Measurements from ENCODE around the gene GATA2. TPM values are rescaled to one million over a fixed set of nuclear protein-coding genes. Genes with fewer than 3 reads are reported as not detected.

GATA2 gene
- total RNA-seq = 1.4 and 4.0 TPM in 2 replicates

GRCh38 chr3:128492671-128493569 is at the start of gene GATA2:
Gene GATA2, minus strand, starts transcription at chr3:128493201. Its CDS starts 6,170 bp downstream, at chr3:128487031.
- TF ChIP-seq, protein P1, sequence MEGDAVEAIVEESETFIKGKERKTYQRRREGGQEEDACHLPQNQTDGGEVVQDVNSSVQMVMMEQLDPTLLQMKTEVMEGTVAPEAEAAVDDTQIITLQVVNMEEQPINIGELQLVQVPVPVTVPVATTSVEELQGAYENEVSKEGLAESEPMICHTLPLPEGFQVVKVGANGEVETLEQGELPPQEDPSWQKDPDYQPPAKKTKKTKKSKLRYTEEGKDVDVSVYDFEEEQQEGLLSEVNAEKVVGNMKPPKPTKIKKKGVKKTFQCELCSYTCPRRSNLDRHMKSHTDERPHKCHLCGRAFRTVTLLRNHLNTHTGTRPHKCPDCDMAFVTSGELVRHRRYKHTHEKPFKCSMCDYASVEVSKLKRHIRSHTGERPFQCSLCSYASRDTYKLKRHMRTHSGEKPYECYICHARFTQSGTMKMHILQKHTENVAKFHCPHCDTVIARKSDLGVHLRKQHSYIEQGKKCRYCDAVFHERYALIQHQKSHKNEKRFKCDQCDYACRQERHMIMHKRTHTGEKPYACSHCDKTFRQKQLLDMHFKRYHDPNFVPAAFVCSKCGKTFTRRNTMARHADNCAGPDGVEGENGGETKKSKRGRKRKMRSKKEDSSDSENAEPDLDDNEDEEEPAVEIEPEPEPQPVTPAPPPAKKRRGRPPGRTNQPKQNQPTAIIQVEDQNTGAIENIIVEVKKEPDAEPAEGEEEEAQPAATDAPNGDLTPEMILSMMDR (conservative IDR thresholded peaks at IDR 0.05; ENCODE audit: low read depth, low read length) = no peak
- no peak within 1 kb of the TSS for H3K4me3 ChIP-seq (ENCODE audit: low read depth, low read length)
- no peak for DNase-seq (ENCODE audit: low read depth)

DNA sequence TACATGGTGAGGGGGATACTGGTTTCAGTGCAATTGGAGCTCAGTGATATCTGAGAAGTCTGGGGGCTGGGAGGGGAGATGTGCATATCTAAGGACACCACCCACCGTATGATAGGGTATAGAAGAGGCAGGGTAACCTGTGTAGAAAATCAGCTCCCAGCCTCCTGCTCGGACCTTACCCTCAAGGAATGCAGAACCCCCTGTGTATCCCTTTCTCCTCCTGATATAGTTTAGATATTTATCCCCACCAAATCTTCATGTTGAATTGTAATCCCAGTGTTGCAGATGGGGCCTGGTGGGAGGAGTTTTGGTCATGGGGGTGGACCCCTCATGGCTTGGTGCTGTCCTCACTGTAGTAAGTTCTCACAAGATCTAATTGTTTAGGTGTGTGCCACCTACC is 48.2 kb upstream of the GATA2 start:
- TF ChIP-seq, protein P1 (conservative IDR thresholded peaks at IDR 0.05; ENCODE audit: low read depth, low read length) = no peak
- DNase-seq (ENCODE audit: low read depth) = no peak
- no peak overlapping the region for H3K4me3 ChIP-seq (ENCODE audit: low read depth, low read length)

DNA sequence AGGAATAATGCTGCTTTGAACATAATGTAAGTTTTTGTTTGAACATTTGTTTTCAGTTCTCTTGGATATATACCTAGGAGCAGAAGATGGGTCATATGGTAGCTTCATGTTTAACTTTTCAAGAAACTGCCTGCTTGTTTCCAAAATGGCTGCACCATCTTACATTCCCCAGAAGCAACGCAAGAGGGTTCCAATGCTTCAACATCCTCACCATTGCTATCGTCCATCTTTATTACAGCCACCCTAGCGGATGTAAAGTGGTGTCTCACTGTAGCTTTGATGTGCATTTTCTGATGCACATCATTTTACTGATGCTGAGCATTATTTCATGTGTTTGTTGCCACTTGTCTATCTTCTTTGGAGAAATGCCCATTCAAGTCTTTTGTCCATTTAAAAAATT is 46.4 kb upstream of the GATA2 start:
- no peak for DNase-seq (ENCODE audit: low read depth)
- TF ChIP-seq, protein P1 (conservative IDR thresholded peaks at IDR 0.05; ENCODE audit: low read depth, low read length) = no peak
- H3K4me3 ChIP-seq (ENCODE audit: low read depth, low read length) = no peak overlapping the region

- TF ChIP-seq, protein P1 (conservative IDR thresholded peaks at IDR 0.05; ENCODE audit: low read depth, low read length) = no peak
- no peak for DNase-seq (ENCODE audit: low read depth)
- H3K4me3 ChIP-seq (ENCODE audit: low read depth, low read length) = no peak overlapping the region
Measured at GRCh38 chr3:128537091-128537703, 44.2 kb upstream of the GATA2 start.

DNA sequence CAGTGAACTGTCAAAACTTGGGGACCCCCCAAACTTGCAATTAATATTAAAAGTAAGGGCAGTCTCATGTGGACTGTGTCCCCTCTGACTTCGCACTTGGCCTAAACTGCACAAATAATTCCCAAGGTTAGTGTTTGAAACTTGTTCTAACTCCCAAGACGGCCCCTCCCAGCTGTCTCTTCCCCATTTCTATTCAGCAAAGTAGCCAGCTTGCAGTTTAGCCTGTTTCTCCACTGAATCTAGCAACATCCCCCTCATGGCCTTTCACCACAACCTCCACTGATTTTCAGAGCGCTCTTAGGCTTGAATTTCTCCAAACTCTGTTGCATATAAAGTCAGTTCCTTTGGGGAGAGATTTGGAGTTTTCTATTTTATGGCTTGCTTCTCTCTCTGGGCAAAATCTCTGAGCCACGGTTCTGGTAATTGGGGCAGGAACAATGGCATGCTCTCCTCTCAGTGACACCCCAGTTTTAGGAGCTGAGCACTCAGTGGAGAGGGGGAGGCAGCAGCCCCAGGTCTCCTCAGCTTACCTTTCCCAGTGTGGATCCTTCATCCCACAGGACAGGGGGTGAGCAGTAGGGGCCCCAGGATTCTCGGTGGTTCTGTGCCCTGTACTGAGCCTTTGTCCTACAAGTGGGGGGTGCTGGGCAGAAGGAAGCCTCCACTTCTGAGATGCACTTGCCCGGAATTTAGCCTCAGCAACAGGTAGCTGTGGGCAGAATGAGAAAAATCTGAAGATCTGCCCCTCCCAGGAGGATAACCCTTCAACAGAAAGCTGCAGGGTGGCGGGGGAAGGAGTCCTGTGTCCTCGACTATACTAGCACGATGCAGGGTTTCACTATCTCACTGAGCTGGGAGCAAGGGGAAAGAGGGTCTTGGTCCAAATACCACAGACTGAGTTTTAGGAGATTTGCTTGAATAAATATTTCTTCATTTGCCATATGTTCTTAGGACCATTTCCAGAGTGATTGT is 39.3 kb upstream of the GATA2 start:
- H3K4me3 ChIP-seq (ENCODE audit: low read depth, low read length) = no peak overlapping the region
- TF ChIP-seq, protein P1 (conservative IDR thresholded peaks at IDR 0.05; ENCODE audit: low read depth, low read length) = no peak
- DNase-seq (ENCODE audit: low read depth) = no peak

GRCh38 chr3:128524374-128525299 is 31.6 kb upstream of the GATA2 start:
- no peak overlapping the region for H3K4me3 ChIP-seq (ENCODE audit: low read depth, low read length)
- TF ChIP-seq, protein P1 (conservative IDR thresholded peaks at IDR 0.05; ENCODE audit: low read depth, low read length) = no peak
- no peak for DNase-seq (ENCODE audit: low read depth)

Data from epithelial cell of proximal tubule (primary cell).